ENCODE data around the gene ADAMTSL4.

GRCh38 chr1:150521196-150521968 is 27.8 kb upstream of the ADAMTSL4 start:
- no peak for TF ChIP-seq SMAD2 (IDR thresholded peaks at IDR 0.05; ENCODE audit: low read depth, low read length)
- TF ChIP-seq ILK (tag; IDR thresholded peaks at IDR 0.05; ENCODE audit: borderline replicate concordance, low read depth): no peak
- TF ChIP-seq NFIC (IDR thresholded peaks at IDR 0.05): no peak
- TF ChIP-seq ARHGAP35 (IDR thresholded peaks at IDR 0.05; ENCODE audit: partially characterized antibody): no peak
- TF ChIP-seq ARID4B (CRISPR knock-in tag; IDR thresholded peaks at IDR 0.05): no peak
- no peak for TF ChIP-seq SETDB1 (IDR thresholded peaks at IDR 0.05; ENCODE audit: low read length)

Data from K562 (cell line).